ENCODE measurements around the gene ACKR4. TPM values are rescaled to one million over a fixed set of nuclear protein-coding genes. Genes with fewer than 3 reads are reported as not detected.

Gene ACKR4
- total and polyA plus RNA-seq, 9 of the 15 experiments (the other 6 are each of a cell fraction or from before 2014, with no cell fraction given): 0.04 to 0.06 TPM; not detected in 7

- FAIRE-seq (no peak), DNase-seq (ENCODE audit: extremely low read depth in 1 of 4, low spot score in 3 of 4) (no peak), ATAC-seq (no peak)
- H3K27me3 ChIP-seq (ENCODE audit: control insufficient read depth in 2 of 2, insufficient read depth in 2 of 2, low read length in 2 of 2): no peaks in the 10 kb centered on the region
- H3K4me3 ChIP-seq: no peak overlapping the region
- ChIA-PET CTCF (ENCODE audit: low intra/inter-chr PET ratio) (no interaction called here), POLR2A (no interaction called here)
- no peaks in the 10 kb centered on the region for H3K79me2 ChIP-seq (ENCODE audit: control insufficient read depth, insufficient read depth, low read length)
- 23% methylated on average over 1 of the region's 1 CpG for WGBS (ENCODE audit: insufficient coverage, low coverage, missing lambda C conversion rate)
- H2AFZ ChIP-seq (ENCODE audit: low read depth, low read length): no peak overlapping the region
- no peaks in the 10 kb centered on the region for H3K36me3 ChIP-seq (ENCODE audit: control insufficient read depth, insufficient read depth, low read length)
- H3K9ac ChIP-seq (ENCODE audit: insufficient read depth in 1 of 2, low read depth in 2 of 2, low read length in 2 of 2): no peak overlapping the region
- no peak overlapping the region for H3K27ac ChIP-seq (ENCODE audit: extremely low read depth, low read depth, low read length)
- no peaks in the 10 kb centered on the region for H3K9me1 ChIP-seq (ENCODE audit: control insufficient read depth, insufficient read depth, low read length)
- no peak overlapping the region for H3K4me2 ChIP-seq (ENCODE audit: insufficient read depth, low read length)
- H3K4me1 ChIP-seq (replicated peaks in 1 of 2; ENCODE audit: control insufficient read depth in 2 of 2, insufficient read depth in 2 of 2, low read length in 2 of 2): no peaks in the 10 kb centered on the region
- in situ Hi-C loops (cut with MboI) (no loop called here), intact Hi-C loops (cut with micrococcal nuclease) (no loop called here)
- no peaks in the 10 kb centered on the region for H4K20me1 ChIP-seq (replicated peaks; ENCODE audit: control insufficient read depth, insufficient read depth, low read length)
- no peaks in the 10 kb centered on the region for H3K9me3 ChIP-seq (replicated peaks; ENCODE audit: control insufficient read depth, insufficient read depth, low read depth, low read length)
- BruUV-seq (replicated peaks): no TSS peak
- TF ChIP-seq ZNF175 (CRISPR knock-in tag; IDR thresholded peaks at IDR 0.05; ENCODE audit: low read depth) (no peak), ZNF407 (IDR thresholded peaks at IDR 0.05; ENCODE audit: low read depth) (no peak), NFRKB (IDR thresholded peaks at IDR 0.05; ENCODE audit: low read depth) (no peak)
These were observed 27.5 kb upstream of the ACKR4 start for GRCh38 chr3:132569580-132569979.

Measured in K562 (cell line).